ENCODE results near the gene ZG16B. TPM values are rescaled to one million over a fixed set of nuclear protein-coding genes. Genes with fewer than 3 reads are reported as not detected.

Gene ZG16B
- polyA plus RNA-seq, 2 donors: 0.77 to 1.1 TPM

Other genes with a start within 250 kb of the ZG16B start
- 10 to 100 TPM; 23.1 to 25.4 TPM for gene KCTD5, start 147.8 kb upstream of the ZG16B start, polyA plus RNA-seq
- 100 to 1,000 TPM; 500 to 620 TPM for gene PRSS27, start 110.1 kb upstream of the ZG16B start, polyA plus RNA-seq
- gene SRRM2, start 77.7 kb upstream of the ZG16B start, polyA plus RNA-seq: 100 to 1,000 TPM; 317 to 886 TPM
- gene ELOB, start 53.0 kb upstream of the ZG16B start, polyA plus RNA-seq: 100 to 1,000 TPM; 361 to 887 TPM
- not detected for gene PRSS33, start 42.7 kb upstream of the ZG16B start, polyA plus RNA-seq
- gene PRSS41, start 31.8 kb upstream of the ZG16B start, polyA plus RNA-seq: not detected
- gene PRSS21, start 13.1 kb upstream of the ZG16B start, polyA plus RNA-seq: 1 to 10 TPM in 1 of 2 donors, under 1 TPM in 1; 0.86 to 1.8 TPM
- 100 to 1,000 TPM; 109 to 281 TPM for gene PRSS22, start 27.9 kb downstream of the ZG16B start, polyA plus RNA-seq
- 10 to 100 TPM; 23.9 to 30.9 TPM for gene FLYWCH2, start 52.9 kb downstream of the ZG16B start, polyA plus RNA-seq
- 10 to 100 TPM; 12.9 to 20.2 TPM for gene FLYWCH1, start 81.6 kb downstream of the ZG16B start, polyA plus RNA-seq
- 1 to 10 TPM; 1.6 to 1.8 TPM for gene KREMEN2, start 134.0 kb downstream of the ZG16B start, polyA plus RNA-seq
- 10 to 100 TPM in 1 of 2 donors, 1 to 10 TPM in 1; 9.6 to 18.8 TPM for gene PAQR4, start 139.0 kb downstream of the ZG16B start, polyA plus RNA-seq
- 10 to 100 TPM; 20.7 to 22.3 TPM for gene PKMYT1, start 150.1 kb downstream of the ZG16B start, polyA plus RNA-seq
- gene CLDN9, start 182.6 kb downstream of the ZG16B start, polyA plus RNA-seq: under 1 TPM in 1 of 2 donors, not detected in 1; 0.02 TPM
- under 1 TPM in 1 of 2 donors, not detected in 1; 0.06 TPM for gene CLDN6, start 187.9 kb downstream of the ZG16B start, polyA plus RNA-seq
- 10 to 100 TPM; 16.6 to 21.1 TPM for gene TNFRSF12A, start 190.1 kb downstream of the ZG16B start, polyA plus RNA-seq
- 10 to 100 TPM; 58.8 to 73.6 TPM for gene HCFC1R1, start 193.6 kb downstream of the ZG16B start, polyA plus RNA-seq
- gene THOC6, start 193.7 kb downstream of the ZG16B start, polyA plus RNA-seq: 10 to 100 TPM; 24.3 to 37.2 TPM
- gene BICDL2, start 206.6 kb downstream of the ZG16B start, polyA plus RNA-seq: 100 to 1,000 TPM; 144 to 149 TPM
- 1 to 10 TPM in 1 of 2 donors, under 1 TPM in 1; 0.51 to 2.6 TPM for gene MMP25, start 216.3 kb downstream of the ZG16B start, polyA plus RNA-seq
- 10 to 100 TPM; 16.5 to 19.0 TPM for gene IL32, start 235.3 kb downstream of the ZG16B start, polyA plus RNA-seq